ENCODE results near the gene CDS1.

CDS1 gene

GRCh38 chr4:84565951-84566350 lies 17.0 kb upstream of the CDS1 start:
- H3K4me3 ChIP-seq (replicated peaks in 1 of 2; ENCODE audit: low read depth in 2 of 2, low read length in 2 of 2), result no peak overlapping the region
- DNase-seq (ENCODE audit: low read depth in 2 of 2), result no peak
- no peak for TF ChIP-seq CTCF (IDR thresholded peaks at IDR 0.05; ENCODE audit: low read depth, low read length)

DNA sequence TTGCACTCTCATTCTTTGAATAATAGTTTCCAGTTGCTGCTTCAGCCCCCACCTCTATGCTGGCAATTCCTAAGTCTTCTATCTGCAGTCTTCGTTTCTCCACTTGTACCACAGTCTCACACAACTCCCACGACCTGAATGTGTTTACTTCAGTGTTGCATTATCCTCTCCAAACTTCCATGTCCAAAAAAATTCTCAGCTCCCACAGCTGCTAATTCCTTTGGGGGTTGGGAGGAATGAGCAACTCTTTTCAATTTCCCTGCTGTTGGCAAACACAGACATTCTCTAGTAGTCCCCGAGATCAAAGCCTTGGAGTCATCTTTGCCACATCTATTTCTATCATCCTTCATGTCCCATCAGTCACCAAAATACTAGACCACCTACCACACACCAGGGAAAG lies 14.4 kb upstream of the CDS1 start:
- H3K4me3 ChIP-seq (replicated peaks in 1 of 2; ENCODE audit: low read depth in 2 of 2, low read length in 2 of 2), result no peak overlapping the region
- peak; percentile 17 to 27 for DNase-seq (ENCODE audit: low read depth in 2 of 2)
- no peak for TF ChIP-seq CTCF (IDR thresholded peaks at IDR 0.05; ENCODE audit: low read depth, low read length)

- H3K4me3 ChIP-seq (replicated peaks in 1 of 2; ENCODE audit: low read depth in 2 of 2, low read length in 2 of 2), result no peak overlapping the region
- DNase-seq (ENCODE audit: low read depth in 2 of 2), result no peak
- no peak for TF ChIP-seq CTCF (IDR thresholded peaks at IDR 0.05; ENCODE audit: low read depth, low read length)
These were observed 13.9 kb upstream of the CDS1 start for GRCh38 chr4:84569009-84569408.

DNA sequence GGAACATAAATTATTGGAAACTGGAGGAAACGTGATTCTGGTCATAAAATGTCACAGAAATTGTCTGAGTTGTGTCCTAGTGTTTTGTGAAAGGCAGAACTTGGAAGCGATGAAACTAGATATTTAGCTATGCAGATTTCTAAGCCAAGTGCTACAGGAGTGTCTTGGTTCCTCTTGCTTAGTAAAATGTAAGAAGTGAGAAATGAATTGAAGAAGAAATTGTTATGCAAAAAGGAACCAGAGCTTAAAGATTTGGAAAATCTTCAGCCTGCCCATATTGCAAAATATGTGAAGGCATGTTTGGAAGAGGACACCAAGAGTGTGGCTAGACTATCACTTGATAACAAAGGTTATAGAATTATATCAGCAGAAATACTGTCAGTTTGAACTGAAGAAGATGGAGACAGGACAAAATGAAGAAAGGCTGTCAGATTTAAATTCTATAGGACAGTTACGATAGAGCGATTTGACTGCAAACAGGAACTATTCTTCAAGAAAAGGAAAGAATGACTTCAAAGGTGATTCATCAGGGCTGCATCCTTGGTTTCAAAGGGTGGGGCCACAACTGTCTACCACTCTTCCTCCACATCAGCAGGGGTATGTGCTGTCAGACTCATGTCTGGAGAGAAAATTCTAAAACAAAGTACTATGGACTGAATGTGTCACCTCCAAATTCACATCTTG lies 9.4 kb upstream of the CDS1 start:
- peak in 1 of 2 donors; percentile 63 for DNase-seq (ENCODE audit: low read depth in 2 of 2)
- no peak for TF ChIP-seq CTCF (IDR thresholded peaks at IDR 0.05; ENCODE audit: low read depth, low read length)
- no peak overlapping the region for H3K4me3 ChIP-seq (replicated peaks in 1 of 2; ENCODE audit: low read depth in 2 of 2, low read length in 2 of 2)

GRCh38 chr4:84574069-84574720 lies 8.7 kb upstream of the CDS1 start:
- no peak for DNase-seq (ENCODE audit: low read depth in 2 of 2)
- TF ChIP-seq CTCF (IDR thresholded peaks at IDR 0.05; ENCODE audit: low read depth, low read length), result no peak
- H3K4me3 ChIP-seq (replicated peaks in 1 of 2; ENCODE audit: low read depth in 2 of 2, low read length in 2 of 2), result no peak overlapping the region

- peak; percentile 73 for TF ChIP-seq CTCF (IDR thresholded peaks at IDR 0.05; ENCODE audit: low read depth, low read length)
- DNase-seq (ENCODE audit: low read depth in 2 of 2), result peak; percentile 77 to 79
- no peak overlapping the region for H3K4me3 ChIP-seq (replicated peaks in 1 of 2; ENCODE audit: low read depth in 2 of 2, low read length in 2 of 2)
These were observed 4.2 kb upstream of the CDS1 start for GRCh38 chr4:84578540-84579402.

All from cardiac fibroblast (primary cell).